Measurements from ENCODE around the gene KLF17. TPM values are rescaled to one million over a fixed set of nuclear protein-coding genes. Genes with fewer than 3 reads are reported as not detected.

Gene KLF17
- polyA plus RNA-seq, 1 donor (not counting 4 experiments of a cell fraction or from before 2014, with no cell fraction given), result not detected

DNA sequence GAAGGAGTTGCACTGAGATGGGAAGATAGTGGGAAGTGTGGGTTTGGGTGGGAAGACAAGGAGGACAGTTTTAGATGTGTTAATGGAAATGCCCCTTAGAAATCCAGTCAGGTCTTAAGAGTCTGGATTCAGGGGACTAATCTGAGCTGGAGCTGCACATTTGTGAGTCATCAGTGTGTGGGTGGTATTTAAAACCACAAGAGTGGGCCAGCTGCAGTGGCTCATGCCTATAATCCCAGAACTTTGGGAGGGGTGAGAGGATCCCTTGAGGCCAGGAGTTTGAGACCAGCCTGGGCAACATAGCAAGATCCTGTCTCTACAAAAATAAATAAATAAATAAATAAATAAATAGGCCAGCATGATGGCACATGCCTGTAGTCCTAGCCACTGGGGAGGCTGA, 46.4 kb upstream of the KLF17 start:
- no peak overlapping the region for H3K9ac ChIP-seq (ENCODE audit: control insufficient read depth, extremely low read depth, insufficient read depth, low read length)
- no peaks in the 10 kb centered on the region for H4K20me1 ChIP-seq (ENCODE audit: control insufficient read depth, extremely low read depth, insufficient read depth, low read length)
- FAIRE-seq, result no peak
- TF ChIP-seq CTCF (optimal IDR thresholded peaks at IDR 0.05 in 1 of 3, IDR thresholded peaks at IDR 0.05 in 1 of 3, conservative IDR thresholded peaks at IDR 0.05 in 1 of 3; ENCODE audit: extremely low read depth in 1 of 3, insufficient read depth in 2 of 3, low read length in 3 of 3), result no peak
- TF ChIP-seq EZH2 (IDR thresholded peaks at IDR 0.05; ENCODE audit: low read length), result no peak
- dilution Hi-C loops (cut with MboI; ENCODE audit: extremely low pct_ligation_motif_present, low sequenced_read_pairs), result no loop called here
- H3K9me3 ChIP-seq (ENCODE audit: control insufficient read depth, low read depth, low read length), result no peaks in the 10 kb centered on the region
- H3K4me3 ChIP-seq (ENCODE audit: control insufficient read depth in 2 of 3, extremely low read depth in 1 of 3, insufficient read depth in 2 of 3, low read depth in 1 of 3, low read length in 3 of 3), result no peak overlapping the region
- peaks cover 9% of the 10 kb centered on the region for H3K27me3 ChIP-seq (ENCODE audit: control insufficient read depth, extremely low read depth, insufficient read depth, low read length)
- H3K9me1 ChIP-seq (ENCODE audit: control insufficient read depth, extremely low read depth, insufficient read depth, low read length), result no peaks in the 10 kb centered on the region
- H3K27ac ChIP-seq (ENCODE audit: control insufficient read depth, insufficient read depth, low read length), result no peak overlapping the region
- H3K4me1 ChIP-seq (ENCODE audit: control insufficient read depth, extremely low read depth, insufficient read depth, low read length), result no peaks in the 10 kb centered on the region
- no peaks in the 10 kb centered on the region for H3K36me3 ChIP-seq (ENCODE audit: control insufficient read depth in 2 of 2, extremely low read depth in 1 of 2, insufficient read depth in 2 of 2, low read length in 2 of 2)
- no peak overlapping the region for H2AFZ ChIP-seq (ENCODE audit: control insufficient read depth, low read length)
- no peak overlapping the region for H3K4me2 ChIP-seq (ENCODE audit: control insufficient read depth, extremely low read depth, insufficient read depth, low read depth, low read length)
- no peaks in the 10 kb centered on the region for H3K79me2 ChIP-seq (ENCODE audit: control insufficient read depth, insufficient read depth, low read length)
- no peak for DNase-seq (ENCODE audit: low read depth, low spot score)

DNA sequence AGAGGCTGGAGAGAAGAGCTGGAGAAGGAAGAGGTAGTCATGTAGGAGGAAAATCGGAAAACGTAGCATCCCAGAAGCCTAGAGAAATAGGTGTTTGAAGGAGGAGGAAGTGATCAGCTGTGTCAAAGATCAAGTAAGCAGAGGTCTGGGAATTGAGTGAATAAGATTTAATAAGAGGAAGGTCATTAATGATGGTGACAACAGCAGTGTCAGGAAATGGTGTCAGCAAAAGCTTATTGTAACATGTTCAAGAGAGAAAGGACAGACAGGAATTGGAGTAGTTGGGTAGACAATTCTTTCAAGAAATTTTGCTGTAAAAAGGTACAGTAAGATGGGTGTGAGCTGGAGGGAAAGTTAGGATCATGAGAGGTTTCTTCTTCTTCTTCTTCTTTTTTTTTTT, 45.8 kb upstream of the KLF17 start:
- no peaks in the 10 kb centered on the region for H3K9me3 ChIP-seq (ENCODE audit: control insufficient read depth, low read depth, low read length)
- H4K20me1 ChIP-seq (ENCODE audit: control insufficient read depth, extremely low read depth, insufficient read depth, low read length), result no peaks in the 10 kb centered on the region
- no peak overlapping the region for H3K9ac ChIP-seq (ENCODE audit: control insufficient read depth, extremely low read depth, insufficient read depth, low read length)
- FAIRE-seq (no peak), DNase-seq (ENCODE audit: low read depth, low spot score) (no peak)
- no peak overlapping the region for H3K27ac ChIP-seq (ENCODE audit: control insufficient read depth, insufficient read depth, low read length)
- H3K36me3 ChIP-seq (ENCODE audit: control insufficient read depth in 2 of 2, extremely low read depth in 1 of 2, insufficient read depth in 2 of 2, low read length in 2 of 2), result no peaks in the 10 kb centered on the region
- H3K27me3 ChIP-seq (ENCODE audit: control insufficient read depth, extremely low read depth, insufficient read depth, low read length), result peaks cover 9% of the 10 kb centered on the region
- no peaks in the 10 kb centered on the region for H3K4me1 ChIP-seq (ENCODE audit: control insufficient read depth, extremely low read depth, insufficient read depth, low read length)
- dilution Hi-C loops (cut with MboI; ENCODE audit: extremely low pct_ligation_motif_present, low sequenced_read_pairs), result no loop called here
- no peaks in the 10 kb centered on the region for H3K79me2 ChIP-seq (ENCODE audit: control insufficient read depth, insufficient read depth, low read length)
- no peak overlapping the region for H3K4me3 ChIP-seq (ENCODE audit: control insufficient read depth in 2 of 3, extremely low read depth in 1 of 3, insufficient read depth in 2 of 3, low read depth in 1 of 3, low read length in 3 of 3)
- no peak for TF ChIP-seq CTCF (optimal IDR thresholded peaks at IDR 0.05 in 1 of 3, IDR thresholded peaks at IDR 0.05 in 1 of 3, conservative IDR thresholded peaks at IDR 0.05 in 1 of 3; ENCODE audit: extremely low read depth in 1 of 3, insufficient read depth in 2 of 3, low read length in 3 of 3)
- TF ChIP-seq EZH2 (IDR thresholded peaks at IDR 0.05; ENCODE audit: low read length), result no peak
- H2AFZ ChIP-seq (ENCODE audit: control insufficient read depth, low read length), result no peak overlapping the region
- no peak overlapping the region for H3K4me2 ChIP-seq (ENCODE audit: control insufficient read depth, extremely low read depth, insufficient read depth, low read depth, low read length)
- no peaks in the 10 kb centered on the region for H3K9me1 ChIP-seq (ENCODE audit: control insufficient read depth, extremely low read depth, insufficient read depth, low read length)
